OCI-LY3 (cell line): Measurements from ENCODE around the gene CTNND2.

Source experiments
- H2AFZ ChIP-seq: fragments of 200-600, 300-600 bp; shearing (Covaris generic); 2 replicates; pipeline ENCODE4 v1.6.0; 2014; ENCODE audit warnings: antibody characterized with exemption, low read depth, low read length
- H3K27ac ChIP-seq: fragments of 200-600, 300-600 bp; sonication (generic); 2 replicates; pipeline ENCODE4 v1.5.1; 2014; ENCODE audit warnings: mild to moderate bottlenecking, low read length, moderate library complexity, mixed read lengths
- H3K27me3 ChIP-seq: fragments of 200-600, 300-600 bp; sonication (generic); 2 replicates; pipeline ENCODE4 v1.6.1; 2014; ENCODE audit warnings: low read depth, low read length, mixed read lengths
- H3K36me3 ChIP-seq: fragments of 200-600, 300-600 bp; sonication (generic); replicated peaks from 2 replicates; pipeline ENCODE3; 2014; ENCODE audit warnings: low read depth, low read length, mixed read lengths
- H3K4me1 ChIP-seq: fragments of 300-600, 200-600 bp; sonication (generic); 2 replicates; pipeline ENCODE4 v1.6.1; 2014; ENCODE audit warnings: low read length, mixed read lengths
- H3K4me2 ChIP-seq: fragments of 200-600, 300-600 bp; sonication (generic); 2 replicates; pipeline ENCODE4 v1.6.1; 2014; ENCODE audit warnings: low read length, mixed read lengths
- H3K4me3 ChIP-seq: fragments of 300-600, 200-600 bp; sonication (generic); 2 replicates; pipeline ENCODE4 v1.5.1; 2014; ENCODE audit warnings: antibody characterized with exemption, mild to moderate bottlenecking, low read length, moderate library complexity
- H3K79me2 ChIP-seq: fragments of 300-600, 200-600 bp; shearing (Covaris generic); 2 replicates; pipeline ENCODE4 v1.6.1; 2014; ENCODE audit warnings: mild to moderate bottlenecking, low read length, mixed read lengths
- H3K9ac ChIP-seq: fragments of 300-600, 200-600 bp; shearing (Covaris generic); 2 replicates; pipeline ENCODE4 v1.6.0; 2014; ENCODE audit warnings: mild to moderate bottlenecking, low read length, moderate library complexity
- H3K9me3 ChIP-seq: fragments of 200-600, 300-600 bp; shearing (Covaris generic); 2 replicates; pipeline ENCODE4 v1.6.1; 2014; ENCODE audit warnings: low read length, mixed read lengths; ENCODE audit not compliant: insufficient read depth
- H4K20me1 ChIP-seq: fragments of 200-600, 300-600 bp; sonication (generic); 2 replicates; pipeline ENCODE4 v1.6.1; 2016; ENCODE audit warnings: low read length, mixed read lengths; ENCODE audit not compliant: insufficient read depth
- EZH2phosphoT487 ChIP-seq: fragments of 200-600 bp; shearing (Covaris generic); IDR thresholded peaks from 2 replicates; pipeline ENCODE4 v1.6.1; 2018; ENCODE audit warnings: antibody characterized with exemption, mixed run types, low read depth
- TF ChIP-seq, protein P1 (sequence below): fragments of 200-600, 300-600 bp; sonication (generic); IDR thresholded peaks from 2 replicates; pipeline ENCODE4 v1.5.1; 2014; ENCODE audit warnings: antibody characterized with exemption, low read length, low read depth

CTNND2 gene

GRCh38 chr5:11121885-11122284, 782.4 kb downstream of the CTNND2 start:
- Histone ChIP-seq H4K20me1 (no peaks in the 10 kb centered on the region), H3K9ac (no peak overlapping the region), H2AFZ (no peak overlapping the region), H3K4me3 (no peak overlapping the region), H3K9me3 (no peaks in the 10 kb centered on the region), H3K4me1 (no peaks in the 10 kb centered on the region), H3K27ac (no peak overlapping the region), H3K27me3 (no peaks in the 10 kb centered on the region), H3K36me3 (no peaks in the 10 kb centered on the region), H3K79me2 (no peaks in the 10 kb centered on the region), H3K4me2 (no peak overlapping the region)
- TF ChIP-seq EZH2phosphoT487 = no peak
- TF ChIP-seq, protein P1, sequence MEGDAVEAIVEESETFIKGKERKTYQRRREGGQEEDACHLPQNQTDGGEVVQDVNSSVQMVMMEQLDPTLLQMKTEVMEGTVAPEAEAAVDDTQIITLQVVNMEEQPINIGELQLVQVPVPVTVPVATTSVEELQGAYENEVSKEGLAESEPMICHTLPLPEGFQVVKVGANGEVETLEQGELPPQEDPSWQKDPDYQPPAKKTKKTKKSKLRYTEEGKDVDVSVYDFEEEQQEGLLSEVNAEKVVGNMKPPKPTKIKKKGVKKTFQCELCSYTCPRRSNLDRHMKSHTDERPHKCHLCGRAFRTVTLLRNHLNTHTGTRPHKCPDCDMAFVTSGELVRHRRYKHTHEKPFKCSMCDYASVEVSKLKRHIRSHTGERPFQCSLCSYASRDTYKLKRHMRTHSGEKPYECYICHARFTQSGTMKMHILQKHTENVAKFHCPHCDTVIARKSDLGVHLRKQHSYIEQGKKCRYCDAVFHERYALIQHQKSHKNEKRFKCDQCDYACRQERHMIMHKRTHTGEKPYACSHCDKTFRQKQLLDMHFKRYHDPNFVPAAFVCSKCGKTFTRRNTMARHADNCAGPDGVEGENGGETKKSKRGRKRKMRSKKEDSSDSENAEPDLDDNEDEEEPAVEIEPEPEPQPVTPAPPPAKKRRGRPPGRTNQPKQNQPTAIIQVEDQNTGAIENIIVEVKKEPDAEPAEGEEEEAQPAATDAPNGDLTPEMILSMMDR = no peak

GRCh38 chr5:11110128-11110527, 794.1 kb downstream of the CTNND2 start:
- H3K9me3 ChIP-seq = no peaks in the 10 kb centered on the region
- H3K4me2 ChIP-seq = no peak overlapping the region
- H3K9ac ChIP-seq = no peak overlapping the region
- no peaks in the 10 kb centered on the region for H3K36me3 ChIP-seq
- TF ChIP-seq, protein P1 = no peak
- no peak for TF ChIP-seq EZH2phosphoT487
- no peaks in the 10 kb centered on the region for H3K27me3 ChIP-seq
- H3K27ac ChIP-seq = no peak overlapping the region
- no peak overlapping the region for H3K4me3 ChIP-seq
- H3K4me1 ChIP-seq = no peaks in the 10 kb centered on the region
- H4K20me1 ChIP-seq = no peaks in the 10 kb centered on the region
- H2AFZ ChIP-seq = no peak overlapping the region
- no peaks in the 10 kb centered on the region for H3K79me2 ChIP-seq

- no peaks in the 10 kb centered on the region for H3K9me3 ChIP-seq
- no peaks in the 10 kb centered on the region for H4K20me1 ChIP-seq
- no peak overlapping the region for H3K4me3 ChIP-seq
- no peak for TF ChIP-seq EZH2phosphoT487
- TF ChIP-seq, protein P1 = no peak
- no peak overlapping the region for H2AFZ ChIP-seq
- H3K27me3 ChIP-seq = no peaks in the 10 kb centered on the region
- no peaks in the 10 kb centered on the region for H3K4me1 ChIP-seq
- H3K4me2 ChIP-seq = no peak overlapping the region
- no peaks in the 10 kb centered on the region for H3K36me3 ChIP-seq
- no peak overlapping the region for H3K9ac ChIP-seq
- no peaks in the 10 kb centered on the region for H3K79me2 ChIP-seq
- H3K27ac ChIP-seq = no peak overlapping the region
Observed at GRCh38 chr5:11105696-11106095, 798.5 kb downstream of the CTNND2 start.

- Histone ChIP-seq H4K20me1 (no peaks in the 10 kb centered on the region), H3K27ac (no peak overlapping the region)
- no peak for TF ChIP-seq EZH2phosphoT487
- TF ChIP-seq, protein P1 = no peak
Observed at GRCh38 chr5:11104651-11105112, 799.6 kb downstream of the CTNND2 start.

More at GRCh38 chr5:11104651-11105112, 799.6 kb downstream of the CTNND2 start:
- Histone ChIP-seq H3K36me3 (no peaks in the 10 kb centered on the region), H3K4me3 (no peak overlapping the region), H3K4me1 (no peaks in the 10 kb centered on the region), H3K9ac (no peak overlapping the region), H3K4me2 (no peak overlapping the region), H3K27me3 (no peaks in the 10 kb centered on the region), H3K9me3 (no peaks in the 10 kb centered on the region), H2AFZ (no peak overlapping the region), H3K79me2 (no peaks in the 10 kb centered on the region)
